ENCODE results near the gene TMEM107. TPM values are rescaled to one million over a fixed set of nuclear protein-coding genes. Genes with fewer than 3 reads are reported as not detected.
"Not testable (repeated sequence)": the region's sequence is repeated elsewhere in the genome, so short reads cannot be mapped to it uniquely, and the experiment has no call there.

TMEM107 gene
- total RNA-seq: 10 to 100 TPM; 49.7 to 53.9 TPM

- peaks cover 54% of the 10 kb centered on the region for H3K4me1 Mint-ChIP-seq
- H3K27ac Mint-ChIP-seq: peak within 1 kb of the TSS; percentile 85
- H3K36me3 Mint-ChIP-seq (ENCODE audit: low read depth): peaks cover 3% of the 10 kb centered on the region
- peaks cover 1% of the 10 kb centered on the region for H3K27me3 Mint-ChIP-seq
- H3K9me3 Mint-ChIP-seq: no peaks in the 10 kb centered on the region
- ChIA-PET POLR2A (interaction anchor here (0.8 to 6.4 kb wide), 12 partner anchors 9 to 489 kb away, joined by 3 to 653 read pairs (median 4); partner anchors contain the start of genes AURKB, BORCS6, CTC1 and PER1), CTCF (interaction anchor here (1.1 kb wide), 2 partner anchors 14 to 17 kb away, joined by 3 read pairs; partner anchors contain the start of gene BORCS6)
- DNase-seq: peak; percentile 92
- peak within 1 kb of the TSS; percentile 94 for H3K4me3 Mint-ChIP-seq
Observed at GRCh38 chr17:8176197-8176940, at the start of gene TMEM107. Gene TMEM107 (minus strand): TSS chr17:8176380. CDS start chr17:8176286, 94 bp downstream.

- peaks cover 57% of the 10 kb centered on the region for H3K4me1 Mint-ChIP-seq
- H3K9me3 Mint-ChIP-seq: no peaks in the 10 kb centered on the region
- H3K27ac Mint-ChIP-seq: peak overlapping the region; percentile 71
- POLR2A ChIA-PET: interaction anchor here (1.0 to 25.1 kb wide), 17 partner anchors 9 to 158 kb away, joined by 4 to 612 read pairs (median 7); partner anchors contain the start of genes AURKB, BORCS6, CTC1 and PFAS
- peaks cover 56% of the 10 kb centered on the region for H3K36me3 Mint-ChIP-seq (ENCODE audit: low read depth)
- peaks cover 2% of the 10 kb centered on the region for H3K27me3 Mint-ChIP-seq
- CTCF ChIA-PET: interaction anchor here (0.6 to 2.3 kb wide), 9 partner anchors 16 to 106 kb away, joined by 3 to 9 read pairs (median 5); partner anchors contain the start of genes CTC1, PFAS and SLC25A35
- DNase-seq: no peak
- H3K4me3 Mint-ChIP-seq: peak overlapping the region; percentile 57
Observed at GRCh38 chr17:8224891-8225812, 49.0 kb upstream of the TMEM107 start.

GRCh38 chr17:8223356-8224126 is 47.4 kb upstream of the TMEM107 start:
- POLR2A ChIA-PET: interaction anchor here (0.6 to 25.1 kb wide), 24 partner anchors 10 to 159 kb away, joined by 3 to 612 read pairs (median 7); partner anchors contain the start of genes AURKB, BORCS6, CTC1 and KRABD2
- peak; percentile 70 for DNase-seq
- H3K36me3 Mint-ChIP-seq (ENCODE audit: low read depth): peaks cover 48% of the 10 kb centered on the region
- peak overlapping the region; percentile 99 for H3K27ac Mint-ChIP-seq
- peaks cover 64% of the 10 kb centered on the region for H3K4me1 Mint-ChIP-seq
- no peaks in the 10 kb centered on the region for H3K9me3 Mint-ChIP-seq
- CTCF ChIA-PET: interaction anchor here (0.6 to 4.1 kb wide), 11 partner anchors 15 to 157 kb away, joined by 3 to 52 read pairs (median 8); partner anchors contain the start of genes ALOXE3, BORCS6, CTC1 and KRABD2
- peaks cover 2% of the 10 kb centered on the region for H3K27me3 Mint-ChIP-seq
- H3K4me3 Mint-ChIP-seq: peak overlapping the region; percentile 95

GRCh38 chr17:8222630-8223355 is 46.6 kb upstream of the TMEM107 start:
- Mint-ChIP-seq H3K4me1 (peaks cover 69% of the 10 kb centered on the region), H3K36me3 (ENCODE audit: low read depth) (peaks cover 45% of the 10 kb centered on the region), H3K9me3 (no peaks in the 10 kb centered on the region), H3K27me3 (peaks cover 2% of the 10 kb centered on the region), H3K4me3 (peak overlapping the region; percentile 95), H3K27ac (peak overlapping the region; percentile 99)
- peak; percentile 90 for DNase-seq
- ChIA-PET POLR2A (interaction anchor here (0.6 to 25.1 kb wide), 26 partner anchors 10 to 154 kb away, joined by 3 to 612 read pairs (median 8); partner anchors contain the start of genes AURKB, BORCS6, CTC1 and KRABD2), CTCF (interaction anchor here (0.7 to 4.1 kb wide), 15 partner anchors 12 to 161 kb away, joined by 3 to 52 read pairs (median 8); partner anchors contain the start of genes ALOXE3, AURKB, BORCS6 and CTC1)

- ChIA-PET CTCF (interaction anchor here (0.7 to 4.1 kb wide), 16 partner anchors 10 to 161 kb away, joined by 3 to 52 read pairs (median 7); partner anchors contain the start of genes ALOXE3, AURKB, BORCS6 and CTC1), POLR2A (interaction anchor here (0.6 to 25.1 kb wide), 24 partner anchors 11 to 154 kb away, joined by 3 to 612 read pairs (median 8); partner anchors contain the start of genes AURKB, BORCS6, CTC1 and KRABD2)
- Mint-ChIP-seq H3K4me1 (peaks cover 65% of the 10 kb centered on the region), H3K4me3 (peak overlapping the region; percentile 95), H3K27me3 (peaks cover 2% of the 10 kb centered on the region), H3K9me3 (no peaks in the 10 kb centered on the region), H3K36me3 (ENCODE audit: low read depth) (peaks cover 40% of the 10 kb centered on the region), H3K27ac (peak overlapping the region; percentile 99)
- DNase-seq: no peak
Observed at GRCh38 chr17:8222380-8222629, 46.1 kb upstream of the TMEM107 start.

GRCh38 chr17:8221663-8222379 is 45.6 kb upstream of the TMEM107 start:
- Mint-ChIP-seq H3K27me3 (peaks cover 2% of the 10 kb centered on the region), H3K9me3 (no peaks in the 10 kb centered on the region), H3K36me3 (ENCODE audit: low read depth) (peaks cover 35% of the 10 kb centered on the region), H3K4me3 (peak overlapping the region; percentile 95), H3K27ac (peak overlapping the region; percentile 99), H3K4me1 (peaks cover 60% of the 10 kb centered on the region)
- ChIA-PET CTCF (interaction anchor here (0.7 to 4.1 kb wide), 21 partner anchors 10 to 341 kb away, joined by 3 to 52 read pairs (median 6); partner anchors contain the start of genes ALOXE3, AURKB, BORCS6 and CTC1), POLR2A (interaction anchor here (0.9 to 25.1 kb wide), 26 partner anchors 11 to 161 kb away, joined by 3 to 612 read pairs (median 7); partner anchors contain the start of genes AURKB, BORCS6, CTC1 and HES7)
- DNase-seq: peak; percentile 89

- peak overlapping the region; percentile 95 for H3K4me3 Mint-ChIP-seq
- H3K27ac Mint-ChIP-seq: peak overlapping the region; percentile 99
- POLR2A ChIA-PET: interaction anchor here (0.6 to 25.1 kb wide), 25 partner anchors 10 to 535 kb away, joined by 3 to 612 read pairs (median 7); partner anchors contain the start of genes AURKB, BORCS6, CTC1 and HES7
- H3K27me3 Mint-ChIP-seq: peaks cover 2% of the 10 kb centered on the region
- H3K9me3 Mint-ChIP-seq: no peaks in the 10 kb centered on the region
- CTCF ChIA-PET: interaction anchor here (0.7 to 4.1 kb wide), 20 partner anchors 9 to 340 kb away, joined by 3 to 52 read pairs (median 6); partner anchors contain the start of genes ALOXE3, AURKB, BORCS6 and CTC1
- peak; percentile 88 for DNase-seq
- H3K36me3 Mint-ChIP-seq (ENCODE audit: low read depth): peaks cover 27% of the 10 kb centered on the region
- H3K4me1 Mint-ChIP-seq: peaks cover 52% of the 10 kb centered on the region
Observed at GRCh38 chr17:8220783-8221662, 44.8 kb upstream of the TMEM107 start.

- not testable (repeated sequence) for H3K27ac Mint-ChIP-seq, H3K27me3 Mint-ChIP-seq, H3K4me3 Mint-ChIP-seq, DNase-seq, H3K9me3 Mint-ChIP-seq
- peaks cover 15% of the 10 kb centered on the region for H3K36me3 Mint-ChIP-seq (ENCODE audit: low read depth)
- CTCF ChIA-PET: interaction anchor here (0.7 to 1.1 kb wide), 2 partner anchors 8 to 22 kb away, joined by 3 to 6 read pairs; no protein-coding TSS in a partner anchor
- POLR2A ChIA-PET: interaction anchor here (5.7 to 25.1 kb wide), 3 partner anchors 10 to 41 kb away, joined by 66 to 612 read pairs (median 237); partner anchors contain the start of gene BORCS6
- peaks cover 20% of the 10 kb centered on the region for H3K4me1 Mint-ChIP-seq
Observed at GRCh38 chr17:8214000-8214399, 37.8 kb upstream of the TMEM107 start.

GRCh38 chr17:8212312-8213180 is 36.4 kb upstream of the TMEM107 start:
- no peak for DNase-seq
- H3K36me3 Mint-ChIP-seq (ENCODE audit: low read depth): peaks cover 20% of the 10 kb centered on the region
- H3K9me3 Mint-ChIP-seq: no peaks in the 10 kb centered on the region
- ChIA-PET CTCF (interaction anchor here (0.7 to 1.1 kb wide), 4 partner anchors 9 to 1379 kb away, joined by 3 to 4 read pairs (median 3); no protein-coding TSS in a partner anchor), POLR2A (interaction anchor here (5.7 to 25.1 kb wide), 3 partner anchors 11 to 39 kb away, joined by 66 to 612 read pairs (median 237); partner anchors contain the start of gene BORCS6)
- peaks cover 26% of the 10 kb centered on the region for H3K4me1 Mint-ChIP-seq
- H3K27ac Mint-ChIP-seq: no peak overlapping the region
- no peaks in the 10 kb centered on the region for H3K27me3 Mint-ChIP-seq
- no peak overlapping the region for H3K4me3 Mint-ChIP-seq

Measured in activated CD4-positive, alpha-beta memory T cell treated with anti-CD3 and anti-CD28 coated beads, Interleukin-2, amount 10 ng/mL, durations not matched to agents 7 days and 5 days (primary cell).